H9 (cell line): ENCODE results near the gene ISYNA1. TPM values are rescaled to one million over a fixed set of nuclear protein-coding genes. Genes with fewer than 3 reads are reported as not detected.

ENCODE experiments used
- DNase-seq: peaks from one replicate; pipeline ENCODE4 v3.0.0-alpha.2; 2017
- H2AFZ ChIP-seq: one replicate; pipeline ENCODE4 v1.6.1; 2013; ENCODE audit warnings: mild to moderate bottlenecking, low read length, control low read depth, moderate library complexity
- H2AK5ac ChIP-seq: 2 replicates; pipeline ENCODE4 v1.6.1; 2013; ENCODE audit warnings: low read length, control low read depth, mixed read lengths; ENCODE audit not compliant: insufficient read length
- H2BK120ac ChIP-seq: one replicate; pipeline ENCODE4 v1.6.1; 2013; ENCODE audit warnings: low read depth, mild to moderate bottlenecking, low read length, control low read depth, inconsistent platforms; ENCODE audit not compliant: poor library complexity, severe bottlenecking
- H2BK12ac ChIP-seq: 2 replicates; pipeline ENCODE4 v1.6.1; 2013; ENCODE audit warnings: low read length, control low read depth, mixed read lengths, low read depth; ENCODE audit not compliant: insufficient read length
- H2BK15ac ChIP-seq: 2 replicates; pipeline ENCODE4 v1.6.1; 2013; ENCODE audit warnings: low read depth, low read length, control low read depth
- H2BK20ac ChIP-seq: one replicate; pipeline ENCODE4 v1.6.1; 2013; ENCODE audit warnings: low read depth, mild to moderate bottlenecking, low read length, control low read depth, inconsistent platforms; ENCODE audit not compliant: poor library complexity, severe bottlenecking
- H2BK5ac ChIP-seq: 2 replicates; pipeline ENCODE4 v1.6.1; 2013; ENCODE audit warnings: low read length, control low read depth, mixed read lengths; ENCODE audit not compliant: insufficient read length
- H3K14ac ChIP-seq: 2 replicates; pipeline ENCODE4 v1.6.1; 2013; ENCODE audit warnings: low read length, control low read depth; ENCODE audit not compliant: insufficient read depth
- H3K18ac ChIP-seq: 2 replicates; pipeline ENCODE4 v1.6.1; 2013; ENCODE audit warnings: low read depth, mild to moderate bottlenecking, mixed read lengths, low read length, control low read depth; ENCODE audit not compliant: insufficient read length
- H3K23ac ChIP-seq: 2 replicates; pipeline ENCODE4 v1.6.1; 2013; ENCODE audit warnings: low read length, control low read depth, mixed read lengths, low read depth; ENCODE audit not compliant: insufficient read length
- H3K23me2 ChIP-seq: 2 replicates; pipeline ENCODE4 v1.6.1; 2013; ENCODE audit warnings: low read depth, mild to moderate bottlenecking, mixed read lengths, low read length, control low read depth; ENCODE audit not compliant: insufficient read length, poor library complexity, severe bottlenecking
- H3K27ac ChIP-seq: 2 replicates; pipeline ENCODE4 v1.5.1; 2013; ENCODE audit warnings: low read length, control low read depth, mixed read lengths, low read depth; ENCODE audit not compliant: insufficient read length
- H3K27me3 ChIP-seq: 2 replicates; pipeline ENCODE4 v1.6.1; 2013; ENCODE audit warnings: low read length, control low read depth, inconsistent platforms; ENCODE audit not compliant: insufficient read depth
- H3K4ac ChIP-seq: 2 replicates; pipeline ENCODE4 v1.6.1; 2013; ENCODE audit warnings: low read depth, mild to moderate bottlenecking, control low read depth, inconsistent platforms, low read length, moderate library complexity
- H3K4me1 ChIP-seq: 2 replicates; pipeline ENCODE4 v1.6.1; 2013; ENCODE audit warnings: low read length, control low read depth, inconsistent platforms; ENCODE audit not compliant: insufficient read depth
- H3K4me2 ChIP-seq: 2 replicates; pipeline ENCODE4 v1.6.1; 2013; ENCODE audit warnings: low read length, control low read depth, mixed read lengths; ENCODE audit not compliant: insufficient read length, insufficient read depth
- H3K56ac ChIP-seq: 2 replicates; pipeline ENCODE4 v1.6.1; 2013; ENCODE audit warnings: low read depth, mild to moderate bottlenecking, mixed read lengths, low read length, control low read depth; ENCODE audit not compliant: insufficient read length
- H3K79me1 ChIP-seq: 2 replicates; pipeline ENCODE4 v1.6.1; 2013; ENCODE audit warnings: low read depth, mild to moderate bottlenecking, moderate library complexity, low read length, control low read depth, inconsistent platforms; ENCODE audit not compliant: insufficient read depth, poor library complexity, severe bottlenecking
- H3K79me2 ChIP-seq: 2 replicates; pipeline ENCODE4 v1.6.1; 2013; ENCODE audit warnings: low read length, control low read depth, inconsistent platforms; ENCODE audit not compliant: insufficient read depth
- H3K9ac ChIP-seq: 2 replicates; pipeline ENCODE4 v1.6.1; 2013; ENCODE audit warnings: low read length, control low read depth, mixed read lengths; ENCODE audit not compliant: insufficient read length; ENCODE audit errors: extremely low read depth
- H3K9me3 ChIP-seq: one replicate; pipeline ENCODE4 v1.6.1; 2013; ENCODE audit warnings: low read depth, low read length, inconsistent platforms; ENCODE audit not compliant: control insufficient read depth
- H3T11ph ChIP-seq: one replicate; pipeline ENCODE4 v1.6.1; 2013; ENCODE audit warnings: mild to moderate bottlenecking, low read length, control low read depth, inconsistent platforms
- H4K20me1 ChIP-seq: one replicate; pipeline ENCODE4 v1.6.1; 2013; ENCODE audit not compliant: control insufficient read depth, insufficient read length, insufficient read depth
- H4K5ac ChIP-seq: 2 replicates; pipeline ENCODE4 v1.6.1; 2013; ENCODE audit warnings: low read depth, mild to moderate bottlenecking, mixed read lengths, low read length, control low read depth; ENCODE audit not compliant: insufficient read length
- H4K8ac ChIP-seq: replicated peaks from 2 replicates; pipeline ENCODE4 v1.6.1; 2013; ENCODE audit warnings: low read length, control low read depth, mixed read lengths, low read depth; ENCODE audit not compliant: insufficient read length
- H4K91ac ChIP-seq: 2 replicates; pipeline ENCODE4 v1.6.1; 2013; ENCODE audit warnings: low read depth, mild to moderate bottlenecking, moderate library complexity, mixed read lengths, low read length, control low read depth; ENCODE audit not compliant: insufficient read length
- H3K27ac Mint-ChIP-seq, 3 experiments: 2 replicates in 2 of 3; 3 replicates in 1 of 3; pipeline ENCODE4 v1.8.0; 2020 to 2021; ENCODE audit warnings: mixed read lengths in 3 of 3, mild to moderate bottlenecking in 1 of 3, moderate library complexity in 1 of 3
- H3K27me3 Mint-ChIP-seq: 2 replicates; pipeline ENCODE4 v1.8.0; 2021; ENCODE audit warnings: low read depth, mild to moderate bottlenecking, moderate library complexity, mixed read lengths
- H3K36me3 Mint-ChIP-seq, 3 experiments: 2 replicates in 2 of 3; 3 replicates in 1 of 3; pipeline ENCODE4 v1.8.0; 2020 to 2021; ENCODE audit warnings: low read depth in 3 of 3, mixed read lengths in 3 of 3; ENCODE audit not compliant: insufficient read depth in 1 of 3
- H3K4me1 Mint-ChIP-seq, 2 experiments: 2 replicates each; pipeline ENCODE4 v1.8.0; 2020; ENCODE audit warnings: mixed read lengths in 2 of 2
- H3K4me3 Mint-ChIP-seq, 2 experiments: 2 replicates in 1 of 2; 3 replicates in 1 of 2; pipeline ENCODE4 v1.8.0; 2020 to 2021; ENCODE audit warnings: mild to moderate bottlenecking in 2 of 2, mixed read lengths in 2 of 2, moderate library complexity in 1 of 2
- H3K9me3 Mint-ChIP-seq, 2 experiments: 2 replicates in 1 of 2; 3 replicates in 1 of 2; pipeline ENCODE4 v1.8.0; 2020; ENCODE audit warnings: mild to moderate bottlenecking in 2 of 2, mixed read lengths in 2 of 2, moderate library complexity in 1 of 2
- WGBS: extraction: QIAGEN DNeasy Blood & Tissue Kit; methylation state at CpG from one replicate; pipeline ENCODE4 v1.1.7; 2013; ENCODE audit warnings: missing lambda C conversion rate, low lambda C conversion rate, mixed read lengths; ENCODE audit not compliant: insufficient read length; ENCODE audit errors: extremely low coverage; 5-methylcytosine and 5-hydroxymethylcytosine counted together
- total RNA-seq: library from RNA; stranded (reverse); gene quantifications from 2 replicates; pipeline ENCODE4 v1.2.1, GENCODE V29; 2021
- TF ChIP-seq, protein P1 (sequence below): fragments of 200-600 bp; sonication (generic); conservative IDR thresholded peaks from 3 replicates; pipeline ENCODE4 v1.8.0; 2021; ENCODE audit warnings: antibody characterized with exemption, mild to moderate bottlenecking

The ISYNA1 gene
- total RNA-seq, 1 experiment from 2014 or later: 241 TPM

DNA sequence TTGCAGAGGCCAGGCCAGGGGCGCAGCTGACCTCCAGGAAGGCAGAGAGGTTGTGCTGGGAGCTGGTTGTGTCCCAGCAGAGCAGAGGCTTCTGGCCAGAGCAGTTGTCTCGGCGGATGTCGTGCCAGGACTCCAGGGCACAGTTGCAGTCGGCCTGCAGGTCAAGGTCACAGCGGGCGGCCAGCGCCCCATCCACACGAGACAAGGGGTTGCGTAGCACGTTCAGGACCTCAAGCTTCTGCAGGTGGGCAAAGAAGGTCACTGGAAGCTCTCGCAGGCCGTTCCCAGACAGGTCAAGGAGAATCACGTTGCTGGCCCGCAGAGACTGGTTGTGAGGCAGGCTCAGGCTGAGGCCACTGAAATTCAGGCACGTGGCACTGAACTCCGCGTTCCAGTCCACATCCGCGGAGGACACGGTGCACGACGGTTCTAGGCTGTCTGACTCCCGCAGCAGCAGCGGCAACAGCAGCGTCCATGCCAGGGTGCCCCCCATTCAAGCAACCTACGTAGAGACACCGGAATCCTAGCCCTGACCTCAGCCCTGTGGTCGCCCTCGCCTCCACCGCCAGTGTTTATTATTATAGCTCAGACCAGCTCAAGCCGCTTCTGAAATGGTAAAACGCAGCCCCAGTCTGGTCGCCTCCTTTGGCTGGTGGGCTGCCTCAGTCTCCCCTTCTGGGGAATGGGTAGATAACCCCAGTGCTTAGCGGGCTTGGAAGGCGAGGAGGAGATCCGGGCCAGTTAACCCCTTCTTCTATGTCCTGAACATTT lies 41.3 kb downstream of the ISYNA1 start:
- Mint-ChIP-seq H3K9me3 (no peaks in the 10 kb centered on the region), H3K4me1 (peaks cover 4 to 8% of the 10 kb centered on the region in 2 experiments; a peak in 3 of 4 replicates), H3K27ac (no peak overlapping the region), H3K36me3 (no peaks in the 10 kb centered on the region), H3K27me3 (peaks cover 17% of the 10 kb centered on the region), H3K4me3 (no peak overlapping the region)
- H3K23me2 ChIP-seq: no peaks in the 10 kb centered on the region
- no peak overlapping the region for H2BK15ac ChIP-seq
- no peak overlapping the region for H3T11ph ChIP-seq
- no peaks in the 10 kb centered on the region for H4K20me1 ChIP-seq
- no peak overlapping the region for H3K9ac ChIP-seq
- no peaks in the 10 kb centered on the region for H3K79me2 ChIP-seq
- no peak for DNase-seq
- H4K91ac ChIP-seq: no peak overlapping the region
- WGBS: no CpG with 5 or more reads among the region's 37 CpGs
- no peak overlapping the region for H2BK120ac ChIP-seq
- H3K9me3 ChIP-seq: no peaks in the 10 kb centered on the region
- H3K23ac ChIP-seq: no peak overlapping the region
- H3K56ac ChIP-seq: no peak overlapping the region
- no peaks in the 10 kb centered on the region for H3K27me3 ChIP-seq
- H2AFZ ChIP-seq: no peak overlapping the region
- H3K4me1 ChIP-seq: no peaks in the 10 kb centered on the region
- no peak overlapping the region for H2AK5ac ChIP-seq
- no peak overlapping the region for H3K27ac ChIP-seq
- H3K79me1 ChIP-seq: no peaks in the 10 kb centered on the region
- H4K8ac ChIP-seq: no peak overlapping the region
- TF ChIP-seq, protein P1, sequence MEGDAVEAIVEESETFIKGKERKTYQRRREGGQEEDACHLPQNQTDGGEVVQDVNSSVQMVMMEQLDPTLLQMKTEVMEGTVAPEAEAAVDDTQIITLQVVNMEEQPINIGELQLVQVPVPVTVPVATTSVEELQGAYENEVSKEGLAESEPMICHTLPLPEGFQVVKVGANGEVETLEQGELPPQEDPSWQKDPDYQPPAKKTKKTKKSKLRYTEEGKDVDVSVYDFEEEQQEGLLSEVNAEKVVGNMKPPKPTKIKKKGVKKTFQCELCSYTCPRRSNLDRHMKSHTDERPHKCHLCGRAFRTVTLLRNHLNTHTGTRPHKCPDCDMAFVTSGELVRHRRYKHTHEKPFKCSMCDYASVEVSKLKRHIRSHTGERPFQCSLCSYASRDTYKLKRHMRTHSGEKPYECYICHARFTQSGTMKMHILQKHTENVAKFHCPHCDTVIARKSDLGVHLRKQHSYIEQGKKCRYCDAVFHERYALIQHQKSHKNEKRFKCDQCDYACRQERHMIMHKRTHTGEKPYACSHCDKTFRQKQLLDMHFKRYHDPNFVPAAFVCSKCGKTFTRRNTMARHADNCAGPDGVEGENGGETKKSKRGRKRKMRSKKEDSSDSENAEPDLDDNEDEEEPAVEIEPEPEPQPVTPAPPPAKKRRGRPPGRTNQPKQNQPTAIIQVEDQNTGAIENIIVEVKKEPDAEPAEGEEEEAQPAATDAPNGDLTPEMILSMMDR: no peak
- no peak overlapping the region for H2BK5ac ChIP-seq
- H3K14ac ChIP-seq: no peak overlapping the region; the same call in 1 of the 2 replicates
- H3K4me2 ChIP-seq: no peak overlapping the region
- H4K5ac ChIP-seq: no peak overlapping the region
- H2BK12ac ChIP-seq: no peak overlapping the region
- H3K18ac ChIP-seq: no peak overlapping the region
- H2BK20ac ChIP-seq: no peak overlapping the region
- H3K4ac ChIP-seq: no peak overlapping the region
